NT2/D1 (cell line): ENCODE data around the gene NOVA2.

Experiments
- DNase-seq: peaks from one replicate; pipeline ENCODE4 v3.0.0-alpha.2; 2011; ENCODE audit warnings: low read depth, low spot score
- H3K27me3 ChIP-seq: 2 replicates; pipeline ENCODE4 v1.6.0; 2011; ENCODE audit warnings: mild to moderate bottlenecking; ENCODE audit not compliant: insufficient read length, insufficient read depth
- H3K36me3 ChIP-seq: 2 replicates; pipeline ENCODE4 v1.6.1; 2011; ENCODE audit warnings: mild to moderate bottlenecking, low read length, mixed read lengths; ENCODE audit not compliant: insufficient read depth, insufficient read length
- H3K4me1 ChIP-seq: 2 replicates; pipeline ENCODE4 v1.5.1; 2011; ENCODE audit not compliant: insufficient read depth, insufficient read length
- H3K4me3 ChIP-seq: 2 replicates; pipeline ENCODE4 v1.5.1; 2011; ENCODE audit warnings: low read depth; ENCODE audit not compliant: insufficient read length
- H3K9ac ChIP-seq: 2 replicates; pipeline ENCODE4 v1.6.0; 2011; ENCODE audit warnings: low read depth; ENCODE audit not compliant: insufficient read length
- H3K9me3 ChIP-seq: 2 replicates; pipeline ENCODE4 v1.5.1; 2011; ENCODE audit warnings: mild to moderate bottlenecking, low read length; ENCODE audit not compliant: insufficient read depth
- SUZ12 ChIP-seq: IDR thresholded peaks from 2 replicates; pipeline ENCODE4 v1.6.1; 2011; ENCODE audit not compliant: insufficient read length, insufficient read depth; ENCODE audit errors: extremely low read depth
- YY1 ChIP-seq: IDR thresholded peaks from 2 replicates; pipeline ENCODE4 v1.6.1; 2011; ENCODE audit not compliant: insufficient read length, insufficient read depth
- ZNF274 ChIP-seq: IDR thresholded peaks from 2 replicates; pipeline ENCODE4 v1.6.1; 2011; ENCODE audit warnings: mild to moderate bottlenecking, low read depth, low read length

Gene NOVA2

GRCh38 chr19:46014534-46014933, 40.9 kb upstream of the NOVA2 start:
- no peak for DNase-seq
- no peaks in the 10 kb centered on the region for H3K9me3 ChIP-seq
- H3K4me1 ChIP-seq: peaks cover 7% of the 10 kb centered on the region
- H3K27me3 ChIP-seq: peaks cover 27% of the 10 kb centered on the region
- TF ChIP-seq ZNF274 (no peak), SUZ12 (no peak)
- H3K4me3 ChIP-seq: peak overlapping the region; percentile 43
- peaks cover 7% of the 10 kb centered on the region for H3K36me3 ChIP-seq
- H3K9ac ChIP-seq: peak overlapping the region; percentile 64

GRCh38 chr19:46009530-46010510, 36.2 kb upstream of the NOVA2 start:
- Histone ChIP-seq H3K27me3 (peaks cover 12% of the 10 kb centered on the region), H3K4me3 (no peak overlapping the region), H3K36me3 (peaks cover 4% of the 10 kb centered on the region), H3K4me1 (peaks cover 2% of the 10 kb centered on the region), H3K9me3 (no peaks in the 10 kb centered on the region), H3K9ac (no peak overlapping the region)
- no peak for TF ChIP-seq ZNF274
- no peak for TF ChIP-seq SUZ12
- no peak for TF ChIP-seq YY1
- DNase-seq: peak; percentile 52

- H3K4me3 ChIP-seq: no peak overlapping the region
- no peak for DNase-seq
- no peak for TF ChIP-seq SUZ12
- TF ChIP-seq ZNF274: no peak
- TF ChIP-seq YY1: no peak
- no peak overlapping the region for H3K9ac ChIP-seq
- no peaks in the 10 kb centered on the region for H3K9me3 ChIP-seq
- no peaks in the 10 kb centered on the region for H3K27me3 ChIP-seq
- peaks cover 10% of the 10 kb centered on the region for H3K36me3 ChIP-seq
- peaks cover 3% of the 10 kb centered on the region for H3K4me1 ChIP-seq
These were observed 32.7 kb upstream of the NOVA2 start for GRCh38 chr19:46006411-46006810.

GRCh38 chr19:46002678-46003275, 29.1 kb upstream of the NOVA2 start:
- DNase-seq: no peak
- Histone ChIP-seq H3K4me3 (no peak overlapping the region), H3K9me3 (no peaks in the 10 kb centered on the region), H3K27me3 (peaks cover 4% of the 10 kb centered on the region), H3K36me3 (peaks cover 10% of the 10 kb centered on the region), H3K4me1 (peaks cover 11% of the 10 kb centered on the region), H3K9ac (no peak overlapping the region)
- TF ChIP-seq SUZ12: no peak
- TF ChIP-seq YY1: no peak
- no peak for TF ChIP-seq ZNF274

GRCh38 chr19:46000491-46001246, 27.0 kb upstream of the NOVA2 start:
- peaks cover 15% of the 10 kb centered on the region for H3K36me3 ChIP-seq
- DNase-seq: no peak
- H3K4me1 ChIP-seq: peaks cover 11% of the 10 kb centered on the region
- peaks cover 4% of the 10 kb centered on the region for H3K27me3 ChIP-seq
- TF ChIP-seq SUZ12 (no peak), ZNF274 (no peak), YY1 (no peak)
- H3K4me3 ChIP-seq: peak overlapping the region; percentile 43
- peak overlapping the region; percentile 61 for H3K9ac ChIP-seq
- H3K9me3 ChIP-seq: no peaks in the 10 kb centered on the region

DNA sequence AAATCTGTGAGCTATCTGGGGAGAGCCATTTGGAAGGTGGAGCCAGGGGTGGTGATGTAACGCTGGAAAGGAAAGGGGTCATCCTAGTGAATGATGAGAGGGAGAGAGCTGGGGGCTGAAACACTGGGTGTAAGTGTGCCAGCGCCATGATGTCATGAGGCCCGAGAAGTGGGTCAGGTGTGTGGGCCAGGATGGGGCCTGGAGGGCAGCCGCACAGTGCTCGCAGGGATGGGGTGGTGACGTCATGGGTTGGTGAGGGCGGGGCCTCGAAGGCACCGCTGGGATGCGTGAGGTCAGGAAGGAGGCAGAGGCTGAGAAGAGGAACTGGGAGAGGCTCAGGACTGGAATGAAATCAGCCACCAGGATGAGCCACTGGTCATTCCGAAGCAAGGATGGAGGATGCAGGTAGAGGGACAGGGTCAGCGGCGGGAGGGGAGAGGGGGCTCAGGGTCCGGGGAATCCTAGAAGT, 26.0 kb upstream of the NOVA2 start:
- peaks cover 11% of the 10 kb centered on the region for H3K4me1 ChIP-seq
- TF ChIP-seq SUZ12 (no peak), YY1 (no peak), ZNF274 (no peak)
- no peak overlapping the region for H3K9ac ChIP-seq
- peaks cover 4% of the 10 kb centered on the region for H3K27me3 ChIP-seq
- H3K9me3 ChIP-seq: no peaks in the 10 kb centered on the region
- DNase-seq: no peak
- peaks cover 15% of the 10 kb centered on the region for H3K36me3 ChIP-seq
- H3K4me3 ChIP-seq: peak overlapping the region; percentile 43

- Histone ChIP-seq H3K4me1 (peaks cover 11% of the 10 kb centered on the region), H3K4me3 (no peak overlapping the region), H3K36me3 (peaks cover 15% of the 10 kb centered on the region), H3K9me3 (no peaks in the 10 kb centered on the region), H3K27me3 (peaks cover 4% of the 10 kb centered on the region), H3K9ac (no peak overlapping the region)
- no peak for TF ChIP-seq ZNF274
- no peak for TF ChIP-seq YY1
- no peak for TF ChIP-seq SUZ12
- no peak for DNase-seq
These were observed 25.2 kb upstream of the NOVA2 start for GRCh38 chr19:45998834-45999233.
